ENCODE data around the gene CHRM1. TPM values are rescaled to one million over a fixed set of nuclear protein-coding genes. Genes with fewer than 3 reads are reported as not detected.

Gene CHRM1
- total RNA-seq, 2 donors from 2014 or later, result not detected

GRCh38 chr11:62933750-62934495, 12.8 kb upstream of the CHRM1 start:
- ATAC-seq, result no peak
- H3K27me3 Mint-ChIP-seq, result peaks cover 34% of the 10 kb centered on the region
- H3K36me3 Mint-ChIP-seq (ENCODE audit: low read depth), result peaks cover 7% of the 10 kb centered on the region
- no peak overlapping the region for H3K27ac Mint-ChIP-seq
- DNase-seq, result no peak
- no peaks in the 10 kb centered on the region for H3K4me1 Mint-ChIP-seq
- H3K9me3 ChIP-seq (ENCODE audit: control insufficient read depth, low read length, poor library complexity, severe bottlenecking), result no peaks in the 10 kb centered on the region
- H3K4me3 Mint-ChIP-seq, result no peak overlapping the region

DNA sequence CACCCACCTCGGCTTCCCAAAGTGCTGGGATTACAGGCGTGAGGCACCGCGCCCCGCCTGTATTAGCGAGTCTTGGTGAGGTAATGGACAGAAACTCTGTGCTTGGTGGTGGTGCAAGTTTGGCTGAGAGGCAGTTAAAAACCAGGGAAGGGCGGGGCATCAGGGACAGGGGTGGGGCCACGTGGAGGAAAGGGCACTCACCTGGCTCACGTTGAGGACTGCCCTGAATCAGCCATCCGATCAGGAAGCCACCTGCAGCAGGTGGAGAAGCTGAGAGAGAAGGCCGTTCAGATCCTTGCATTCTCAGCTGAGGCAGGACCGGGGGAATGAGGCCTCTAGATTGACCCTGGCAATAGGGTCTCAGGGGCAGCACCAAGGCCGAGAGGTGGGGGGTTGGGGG, 12.1 kb upstream of the CHRM1 start:
- DNase-seq (no peak), ATAC-seq (no peak)
- Mint-ChIP-seq H3K27ac (no peak overlapping the region), H3K27me3 (peaks cover 38% of the 10 kb centered on the region), H3K4me3 (peak overlapping the region; percentile 31), H3K4me1 (no peaks in the 10 kb centered on the region), H3K36me3 (ENCODE audit: low read depth) (peaks cover 9% of the 10 kb centered on the region)
- H3K9me3 ChIP-seq (ENCODE audit: control insufficient read depth, low read length, poor library complexity, severe bottlenecking), result no peaks in the 10 kb centered on the region

- peaks cover 12% of the 10 kb centered on the region for H3K36me3 Mint-ChIP-seq (ENCODE audit: low read depth)
- DNase-seq, result no peak
- H3K27me3 Mint-ChIP-seq, result peaks cover 50% of the 10 kb centered on the region
- H3K4me1 Mint-ChIP-seq, result no peaks in the 10 kb centered on the region
- no peaks in the 10 kb centered on the region for H3K9me3 ChIP-seq (ENCODE audit: control insufficient read depth, low read length, poor library complexity, severe bottlenecking)
- ATAC-seq, result no peak
- H3K27ac Mint-ChIP-seq, result no peak overlapping the region
- H3K4me3 Mint-ChIP-seq, result no peak overlapping the region
Observed at GRCh38 chr11:62931499-62932278, 10.5 kb upstream of the CHRM1 start.

GRCh38 chr11:62930666-62931065, 9.5 kb upstream of the CHRM1 start:
- H3K27me3 Mint-ChIP-seq, result peaks cover 60% of the 10 kb centered on the region

GRCh38 chr11:62930157-62930556, 9.0 kb upstream of the CHRM1 start:
- DNase-seq, result no peak
- Mint-ChIP-seq H3K4me1 (peaks cover 8% of the 10 kb centered on the region), H3K27ac (no peak overlapping the region), H3K4me3 (no peak overlapping the region), H3K27me3 (peaks cover 65% of the 10 kb centered on the region), H3K36me3 (ENCODE audit: low read depth) (peaks cover 12% of the 10 kb centered on the region)
- no peak for ATAC-seq
- no peaks in the 10 kb centered on the region for H3K9me3 ChIP-seq (ENCODE audit: control insufficient read depth, low read length, poor library complexity, severe bottlenecking)

More at GRCh38 chr11:62930666-62931065, 9.5 kb upstream of the CHRM1 start:
- peaks cover 6% of the 10 kb centered on the region for H3K4me1 Mint-ChIP-seq
- no peaks in the 10 kb centered on the region for H3K9me3 ChIP-seq (ENCODE audit: control insufficient read depth, low read length, poor library complexity, severe bottlenecking)
- no peak overlapping the region for H3K4me3 Mint-ChIP-seq
- DNase-seq, result no peak
- no peak overlapping the region for H3K27ac Mint-ChIP-seq
- H3K36me3 Mint-ChIP-seq (ENCODE audit: low read depth), result peaks cover 12% of the 10 kb centered on the region
- ATAC-seq, result no peak

DNA sequence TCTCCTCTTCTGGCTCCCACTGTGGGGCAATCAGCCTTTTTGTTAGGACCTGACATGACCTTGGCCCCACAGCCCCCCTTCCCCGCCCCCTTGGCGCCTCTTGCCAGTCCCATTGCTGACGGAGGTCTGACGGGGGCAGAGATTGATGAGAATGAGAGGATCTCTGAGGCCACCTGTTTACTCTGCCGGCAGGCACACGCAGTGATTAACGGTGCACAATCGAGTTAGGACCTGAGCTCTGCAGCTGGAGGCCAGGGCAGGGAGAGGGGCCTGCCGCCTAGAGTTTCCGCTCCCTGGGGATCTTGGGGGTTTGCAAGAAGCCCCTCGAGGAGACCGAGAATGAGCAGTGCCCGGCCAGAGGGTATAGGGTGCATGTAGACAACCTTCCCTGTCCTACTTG, 6.8 kb upstream of the CHRM1 start:
- H3K36me3 Mint-ChIP-seq (ENCODE audit: low read depth), result peaks cover 12% of the 10 kb centered on the region
- H3K27me3 Mint-ChIP-seq, result peaks cover 76% of the 10 kb centered on the region
- DNase-seq (no peak), ATAC-seq (no peak)
- H3K27ac Mint-ChIP-seq, result no peak overlapping the region
- H3K9me3 ChIP-seq (ENCODE audit: control insufficient read depth, low read length, poor library complexity, severe bottlenecking), result no peaks in the 10 kb centered on the region
- peaks cover 11% of the 10 kb centered on the region for H3K4me1 Mint-ChIP-seq
- H3K4me3 Mint-ChIP-seq, result peak overlapping the region; percentile 5

GRCh38 chr11:62926680-62927455, 5.7 kb upstream of the CHRM1 start:
- no peak for ATAC-seq
- peak overlapping the region; percentile 79 for H3K4me3 Mint-ChIP-seq
- peaks cover 11% of the 10 kb centered on the region for H3K4me1 Mint-ChIP-seq
- H3K27ac Mint-ChIP-seq, result no peak overlapping the region
- no peaks in the 10 kb centered on the region for H3K9me3 ChIP-seq (ENCODE audit: control insufficient read depth, low read length, poor library complexity, severe bottlenecking)
- no peak for DNase-seq
- peaks cover 11% of the 10 kb centered on the region for H3K36me3 Mint-ChIP-seq (ENCODE audit: low read depth)
- peaks cover 83% of the 10 kb centered on the region for H3K27me3 Mint-ChIP-seq

DNA sequence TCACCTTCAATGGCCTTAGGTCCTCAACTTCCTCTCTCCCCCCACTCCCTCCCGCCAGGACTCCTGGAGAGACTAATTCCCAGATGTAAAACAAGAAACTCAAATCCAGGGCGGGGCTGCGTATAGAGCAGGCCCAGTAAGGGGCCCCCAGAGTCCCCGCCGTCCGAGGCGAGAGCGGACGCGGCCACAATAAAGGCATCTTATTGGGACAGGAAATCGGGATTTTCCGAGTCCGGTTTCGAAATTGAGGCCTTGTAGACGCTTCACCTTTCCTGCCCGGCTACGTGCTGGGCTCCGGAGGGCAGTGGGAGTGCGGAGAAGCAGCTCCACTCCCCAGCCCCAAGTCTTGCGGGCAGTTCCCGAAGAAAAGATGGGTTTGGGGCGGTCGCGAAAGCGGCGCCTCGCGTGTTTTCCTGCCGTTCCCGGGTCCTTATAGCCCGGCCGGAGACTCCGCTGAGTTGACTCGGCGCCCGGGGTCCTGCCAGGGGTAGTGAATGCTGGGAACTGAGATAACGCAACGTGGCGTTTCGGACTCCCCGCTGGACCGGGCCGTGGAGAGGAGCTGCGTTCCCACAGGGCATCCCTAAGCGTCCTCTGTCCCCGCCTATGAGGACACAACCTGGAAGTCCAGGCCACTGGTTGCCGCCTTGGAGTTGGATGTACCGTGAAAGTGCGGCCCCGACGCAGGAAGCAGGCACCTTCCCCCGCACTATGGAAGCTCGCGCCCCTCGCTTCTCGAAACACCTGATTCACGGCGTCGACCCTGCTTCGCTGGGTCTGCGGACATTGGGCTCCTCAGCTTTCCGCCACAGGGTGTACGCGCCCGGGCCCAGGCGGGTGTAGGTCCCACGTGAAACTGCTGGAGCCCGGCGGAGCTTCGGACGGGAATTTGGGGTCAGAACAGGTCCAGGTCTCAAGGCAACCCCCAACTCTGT, 4.8 kb upstream of the CHRM1 start:
- Mint-ChIP-seq H3K4me3 (peak overlapping the region; percentile 79), H3K36me3 (ENCODE audit: low read depth) (peaks cover 8% of the 10 kb centered on the region), H3K27ac (no peak overlapping the region), H3K4me1 (peaks cover 11% of the 10 kb centered on the region), H3K27me3 (peaks cover 81% of the 10 kb centered on the region)
- no peak for DNase-seq
- H3K9me3 ChIP-seq (ENCODE audit: control insufficient read depth, low read length, poor library complexity, severe bottlenecking), result no peaks in the 10 kb centered on the region
- no peak for ATAC-seq

- DNase-seq, result no peak
- Mint-ChIP-seq H3K27me3 (peaks cover 80% of the 10 kb centered on the region), H3K27ac (no peak overlapping the region), H3K4me1 (peaks cover 11% of the 10 kb centered on the region), H3K36me3 (ENCODE audit: low read depth) (peaks cover 8% of the 10 kb centered on the region), H3K4me3 (peak overlapping the region; percentile 79)
- no peaks in the 10 kb centered on the region for H3K9me3 ChIP-seq (ENCODE audit: control insufficient read depth, low read length, poor library complexity, severe bottlenecking)
- ATAC-seq, result no peak
Observed at GRCh38 chr11:62925308-62925707, 4.1 kb upstream of the CHRM1 start.

- peaks cover 4% of the 10 kb centered on the region for H3K36me3 Mint-ChIP-seq (ENCODE audit: low read depth)
- peaks cover 80% of the 10 kb centered on the region for H3K27me3 Mint-ChIP-seq
- H3K27ac Mint-ChIP-seq, result peak overlapping the region; percentile 37
- ATAC-seq (peak; percentile 63), DNase-seq (no peak)
- peak overlapping the region; percentile 81 for H3K4me3 Mint-ChIP-seq
- no peaks in the 10 kb centered on the region for H3K9me3 ChIP-seq (ENCODE audit: control insufficient read depth, low read length, poor library complexity, severe bottlenecking)
- H3K4me1 Mint-ChIP-seq, result peaks cover 14% of the 10 kb centered on the region
Observed at GRCh38 chr11:62923601-62924411, 2.6 kb upstream of the CHRM1 start.

DNA sequence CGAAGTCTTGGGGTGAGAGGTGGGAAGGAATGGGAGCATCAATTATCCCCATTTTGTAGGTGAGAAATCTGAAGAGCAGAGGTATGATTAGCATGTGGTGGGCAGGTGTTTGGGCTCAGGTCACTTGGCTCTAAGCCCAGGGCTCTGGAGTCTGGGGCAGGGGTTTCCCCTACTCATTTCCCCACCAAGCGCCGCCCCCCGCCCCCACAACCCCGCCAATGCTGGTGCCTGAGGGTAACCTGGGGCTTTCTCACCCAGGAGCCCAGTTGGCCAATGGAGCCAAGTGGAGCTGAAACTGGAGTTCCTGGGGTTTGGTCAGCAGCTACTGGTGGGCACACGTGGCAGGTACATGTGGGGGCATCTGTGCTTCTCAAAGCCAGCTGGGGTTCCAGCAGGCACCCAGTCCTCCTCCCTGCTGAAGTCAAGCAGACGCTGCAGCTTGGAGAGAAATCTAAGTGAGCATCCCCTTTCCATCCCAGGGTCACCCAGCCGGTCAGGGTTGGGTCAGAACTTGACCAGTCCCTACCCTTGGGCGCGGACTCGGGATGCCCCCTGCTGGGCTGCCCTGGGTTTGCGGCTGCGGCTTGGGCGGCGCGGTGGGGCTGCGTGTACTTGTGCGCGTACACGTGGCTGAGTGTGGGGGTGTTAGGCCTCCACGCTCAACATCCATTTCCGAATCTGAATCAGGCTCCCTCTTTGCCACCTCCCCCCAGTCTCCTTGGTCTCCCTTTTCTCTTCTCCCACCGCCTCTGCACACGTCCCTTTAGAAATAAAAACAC, 1.7 kb upstream of the CHRM1 start:
- no peaks in the 10 kb centered on the region for H3K9me3 ChIP-seq (ENCODE audit: control insufficient read depth, low read length, poor library complexity, severe bottlenecking)
- DNase-seq (no peak), ATAC-seq (peak; percentile 32)
- peak overlapping the region; percentile 53 for H3K4me3 Mint-ChIP-seq
- H3K36me3 Mint-ChIP-seq (ENCODE audit: low read depth), result no peaks in the 10 kb centered on the region
- H3K27ac Mint-ChIP-seq, result peak overlapping the region; percentile 37
- peaks cover 77% of the 10 kb centered on the region for H3K27me3 Mint-ChIP-seq
- H3K4me1 Mint-ChIP-seq, result peaks cover 14% of the 10 kb centered on the region
